ENCODE measurements around the gene UMODL1. TPM values are rescaled to one million over a fixed set of nuclear protein-coding genes. Genes with fewer than 3 reads are reported as not detected.

The UMODL1 gene
- total and polyA plus RNA-seq, 10 of the 15 experiments (the other 5 are each of a cell fraction or from before 2014, with no cell fraction given) = 0.01 to 0.11 (median 0.03) TPM; not detected in 5

- no TSS peak for BruUV-seq (replicated peaks)
- WGBS (ENCODE audit: insufficient coverage, insufficient replicate concordance, low lambda C conversion rate, missing lambda C conversion rate) = 78% methylated on average over 7 of the region's 7 CpGs
- no peak overlapping the region for H2AFZ ChIP-seq (ENCODE audit: control insufficient read depth, low read depth, low read length)
- H3K79me2 ChIP-seq (ENCODE audit: control insufficient read depth, insufficient read depth, low read length) = no peaks in the 10 kb centered on the region
- DNase-seq (ENCODE audit: low read depth, low spot score) (no peak), ATAC-seq (no peak), FAIRE-seq (no peak)
- TF ChIP-seq ASH2L (IDR thresholded peaks at IDR 0.05; ENCODE audit: borderline replicate concordance, low read depth) (no peak), IKZF2 (IDR thresholded peaks at IDR 0.05) (no peak), FOXK2 (IDR thresholded peaks at IDR 0.05) (no peak), SPI1 (IDR thresholded peaks at IDR 0.05; ENCODE audit: borderline replicate concordance, insufficient read depth, low read depth, low read length) (no peak), DPF2 (IDR thresholded peaks at IDR 0.05) (no peak), ZNF384 (IDR thresholded peaks at IDR 0.05; ENCODE audit: borderline replicate concordance, low read depth, low read length) (no peak), POU2F2 (IDR thresholded peaks at IDR 0.05; ENCODE audit: borderline replicate concordance, low read depth, low read length) (no peak), SP1 (IDR thresholded peaks at IDR 0.05; ENCODE audit: low read depth, low read length) (no peak)
- no peaks in the 10 kb centered on the region; a peak in 2 of 4 replicates for H3K27me3 ChIP-seq (replicated peaks in 1 of 2; ENCODE audit: control insufficient read depth in 2 of 2, insufficient read depth in 2 of 2, low read length in 1 of 2)
- H4K20me1 ChIP-seq (ENCODE audit: control insufficient read depth, insufficient read depth) = no peaks in the 10 kb centered on the region
- H3K27ac ChIP-seq (ENCODE audit: control insufficient read depth, insufficient read depth) = no peak overlapping the region
- ChIA-PET CTCF (interaction anchor here (0.6 kb wide), 1 partner anchor 37 kb away, joined by 3 read pairs; no protein-coding TSS in a partner anchor), POLR2A (interaction anchor here (0.6 kb wide), 1 partner anchor 166 kb away, joined by 3 read pairs; the partner anchor contains the start of gene PRDM15), SMC1A (ENCODE audit: uncharacterized antibody, unreplicated experiment) (interaction anchor here (1.0 kb wide), 1 partner anchor 53 kb away, joined by 3 read pairs; no protein-coding TSS in a partner anchor), RAD21 (ENCODE audit: unreplicated experiment) (interaction anchor here (0.6 kb wide), 1 partner anchor 17 kb away, joined by 4 read pairs; no protein-coding TSS in a partner anchor)
- intact Hi-C loops (cut with micrococcal nuclease; ENCODE audit: unreplicated experiment) (no loop called here), in situ Hi-C loops (cut with MboI) (loop anchor here (10.0 kb wide), 1 partner anchor 60 kb away; no protein-coding TSS in a partner anchor)
- H3K4me3 ChIP-seq = no peak overlapping the region
- H3K4me2 ChIP-seq (ENCODE audit: control insufficient read depth, insufficient read depth) = no peak overlapping the region
- H3K9ac ChIP-seq (ENCODE audit: control insufficient read depth, insufficient read depth, low read length) = no peak overlapping the region
- H3K9me3 ChIP-seq (replicated peaks; ENCODE audit: control insufficient read depth, insufficient read depth, low read length) = no peaks in the 10 kb centered on the region
- no peaks in the 10 kb centered on the region for H3K4me1 ChIP-seq (ENCODE audit: control insufficient read depth, insufficient read depth, low read length)
- H3K36me3 ChIP-seq (ENCODE audit: control insufficient read depth in 2 of 2, insufficient read depth in 2 of 2, low read length in 1 of 2) = no peaks in the 10 kb centered on the region
These were observed 26.1 kb upstream of the UMODL1 start for GRCh38 chr21:42044871-42045495.

All from GM12878 (cell line).